ENCODE measurements around the gene USP21. TPM values are rescaled to one million over a fixed set of nuclear protein-coding genes. Genes with fewer than 3 reads are reported as not detected.
A peak's percentile ranks its signal among the peaks of the same experiment; 100 is the strongest.

USP21 gene
- total and polyA plus RNA-seq, 2 of the 13 experiments (the other 11 are each of a cell fraction or from before 2014, with no cell fraction given), result 10.1 to 33.1 TPM

DNA sequence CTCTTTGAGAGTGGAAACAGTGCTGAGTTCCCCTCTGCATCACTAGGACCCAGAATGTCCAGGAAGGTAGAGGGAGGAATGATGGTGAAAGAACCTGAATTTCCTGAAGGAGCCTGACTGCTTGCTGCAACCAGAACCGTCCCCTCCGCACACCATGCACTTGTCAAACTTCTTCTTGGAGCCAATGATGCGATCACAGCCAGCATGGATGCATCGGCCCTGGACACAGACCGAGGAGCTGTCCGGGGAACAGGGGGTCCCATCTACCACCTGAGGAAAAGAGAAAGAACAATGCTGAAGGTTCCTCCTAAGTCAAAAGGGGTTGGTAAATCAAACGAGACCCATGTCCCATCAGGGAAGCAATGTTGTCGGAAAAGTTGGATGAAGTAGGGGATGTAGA lies 32.7 kb downstream of the USP21 start:
- no peak overlapping the region for H3K4me3 ChIP-seq (replicated peaks in 1 of 3; ENCODE audit: insufficient read depth in 1 of 3, low read depth in 2 of 3, low read length in 3 of 3)
- no peak for FAIRE-seq
- no peaks in the 10 kb centered on the region for H3K9me3 ChIP-seq (ENCODE audit: low read length)
- H3K4me1 ChIP-seq (ENCODE audit: insufficient read depth, low read length), result peaks cover 27% of the 10 kb centered on the region
- ChIA-PET POLR2A (no interaction called here), CTCF (ENCODE audit: low intra/inter-chr PET ratio, low total read pairs) (interaction anchor here (0.8 to 1.7 kb wide), 5 partner anchors 18 to 190 kb away, joined by 3 to 15 read pairs (median 7); partner anchors contain the start of gene TOMM40L)
- no peaks in the 10 kb centered on the region; a peak in 1 of 5 replicates for H3K36me3 ChIP-seq (replicated peaks in 1 of 2; ENCODE audit: control insufficient read depth in 1 of 2, insufficient read depth in 2 of 2, low read length in 2 of 2)
- WGBS (ENCODE audit: low lambda C conversion rate), result 52% methylated on average over 8 of the region's 8 CpGs
- in situ Hi-C loops (cut with HindIII; ENCODE audit: extremely low pct_ligation_motif_present, low pct_unique_long_range_greater_than_20kb) (no loop called here), intact Hi-C loops (cut with micrococcal nuclease; ENCODE audit: unreplicated experiment) (loop anchor here (1.0 to 2.0 kb wide), 2 partner anchors 183 to 190 kb away; no protein-coding TSS in a partner anchor)
- H3K9ac ChIP-seq (ENCODE audit: insufficient read depth, low read depth, low read length), result no peak overlapping the region
- no peaks in the 10 kb centered on the region for H3K79me2 ChIP-seq (ENCODE audit: insufficient read depth, low read length)
- ATAC-seq, result no peak
- no peak for DNase-seq (ENCODE audit: low spot score)
- no peaks in the 10 kb centered on the region for H3K27me3 ChIP-seq (ENCODE audit: control insufficient read depth in 1 of 2, insufficient read depth in 2 of 2, low read length in 2 of 2)
- H2AFZ ChIP-seq (ENCODE audit: low read length), result no peak overlapping the region
- H3K4me2 ChIP-seq (ENCODE audit: low read depth, low read length), result no peak overlapping the region
- BruUV-seq (replicated peaks), result no TSS peak
- no peaks in the 10 kb centered on the region for H4K20me1 ChIP-seq (ENCODE audit: insufficient read depth, low read length)
- TF ChIP-seq SKI (IDR thresholded peaks at IDR 0.05; ENCODE audit: partially characterized antibody), result no peak
- TF ChIP-seq, protein P1, sequence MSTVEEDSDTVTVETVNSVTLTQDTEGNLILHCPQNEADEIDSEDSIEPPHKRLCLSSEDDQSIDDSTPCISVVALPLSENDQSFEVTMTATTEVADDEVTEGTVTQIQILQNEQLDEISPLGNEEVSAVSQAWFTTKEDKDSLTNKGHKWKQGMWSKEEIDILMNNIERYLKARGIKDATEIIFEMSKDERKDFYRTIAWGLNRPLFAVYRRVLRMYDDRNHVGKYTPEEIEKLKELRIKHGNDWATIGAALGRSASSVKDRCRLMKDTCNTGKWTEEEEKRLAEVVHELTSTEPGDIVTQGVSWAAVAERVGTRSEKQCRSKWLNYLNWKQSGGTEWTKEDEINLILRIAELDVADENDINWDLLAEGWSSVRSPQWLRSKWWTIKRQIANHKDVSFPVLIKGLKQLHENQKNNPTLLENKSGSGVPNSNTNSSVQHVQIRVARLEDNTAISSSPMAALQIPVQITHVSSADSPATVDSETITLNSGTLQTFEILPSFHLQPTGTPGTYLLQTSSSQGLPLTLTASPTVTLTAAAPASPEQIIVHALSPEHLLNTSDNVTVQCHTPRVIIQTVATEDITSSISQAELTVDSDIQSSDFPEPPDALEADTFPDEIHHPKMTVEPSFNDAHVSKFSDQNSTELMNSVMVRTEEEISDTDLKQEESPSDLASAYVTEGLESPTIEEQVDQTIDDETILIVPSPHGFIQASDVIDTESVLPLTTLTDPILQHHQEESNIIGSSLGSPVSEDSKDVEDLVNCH (CRISPR knock-in tag; IDR thresholded peaks at IDR 0.05), result no peak
- H3K27ac ChIP-seq (ENCODE audit: extremely low read length, insufficient read depth, low read length), result no peak overlapping the region

DNA sequence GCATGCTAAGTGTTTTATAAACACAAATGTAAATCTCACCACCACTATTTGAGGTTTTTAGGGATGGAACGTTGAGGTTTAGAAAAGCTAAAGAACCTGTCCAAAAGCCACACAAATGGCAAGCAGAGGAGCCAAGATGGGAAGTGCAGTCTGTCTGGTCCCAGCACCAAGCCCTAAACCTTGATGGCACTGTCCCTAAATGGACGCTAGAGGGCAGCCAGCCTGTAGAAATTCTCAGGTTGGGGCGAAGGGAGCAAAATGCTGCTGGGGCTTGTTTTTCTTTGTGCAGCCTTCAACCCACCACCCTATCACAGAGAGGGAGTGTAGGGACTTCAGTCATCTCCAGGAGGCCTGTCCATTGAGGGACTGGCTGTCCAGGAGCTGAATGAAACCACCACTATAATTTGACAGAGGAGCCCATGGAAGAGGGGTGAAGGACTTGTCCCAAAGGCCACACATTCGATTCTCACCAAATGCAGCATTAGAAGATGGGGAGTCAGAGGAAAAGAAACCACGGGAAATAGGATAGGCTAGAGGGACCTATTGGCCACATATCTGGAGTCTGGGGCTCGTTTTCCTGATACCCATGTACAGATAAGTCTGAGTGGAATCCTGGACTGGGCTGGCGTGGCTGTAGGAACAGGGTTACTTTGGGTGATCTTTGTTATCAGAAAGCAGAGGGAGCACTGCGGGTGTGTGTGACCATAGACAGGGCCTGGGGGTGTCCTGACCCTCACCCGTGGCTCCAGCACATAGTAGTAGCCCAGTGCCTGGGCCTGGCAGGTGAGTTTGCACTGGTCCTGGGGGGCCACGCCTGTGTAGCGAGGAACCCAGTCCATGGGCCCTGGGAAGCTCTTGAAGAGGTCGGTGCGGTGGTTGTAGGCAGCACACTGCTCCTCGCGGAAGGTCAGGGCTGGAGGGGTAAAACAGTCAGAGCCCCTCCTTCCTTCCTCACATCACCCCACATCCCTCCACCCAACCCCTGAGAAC lies 33.5 kb downstream of the USP21 start:
- 51% methylated on average over 9 of the region's 15 CpGs for WGBS (ENCODE audit: low lambda C conversion rate)
- H3K4me3 ChIP-seq (replicated peaks in 1 of 3; ENCODE audit: insufficient read depth in 1 of 3, low read depth in 2 of 3, low read length in 3 of 3), result no peak overlapping the region
- no TSS peak for BruUV-seq (replicated peaks)
- no peak overlapping the region for H3K27ac ChIP-seq (ENCODE audit: extremely low read length, insufficient read depth, low read length)
- H3K79me2 ChIP-seq (ENCODE audit: insufficient read depth, low read length), result no peaks in the 10 kb centered on the region
- no peaks in the 10 kb centered on the region for H3K27me3 ChIP-seq (ENCODE audit: control insufficient read depth in 1 of 2, insufficient read depth in 2 of 2, low read length in 2 of 2)
- H3K9ac ChIP-seq (ENCODE audit: insufficient read depth, low read depth, low read length), result no peak overlapping the region
- intact Hi-C loops (cut with micrococcal nuclease; ENCODE audit: unreplicated experiment), result loop anchor here (1.0 to 2.0 kb wide), 2 partner anchors 182 to 190 kb away; no protein-coding TSS in a partner anchor
- H3K36me3 ChIP-seq (replicated peaks in 1 of 2; ENCODE audit: control insufficient read depth in 1 of 2, insufficient read depth in 2 of 2, low read length in 2 of 2), result no peaks in the 10 kb centered on the region; a peak in 1 of 5 replicates
- H3K4me2 ChIP-seq (ENCODE audit: low read depth, low read length), result no peak overlapping the region; the same call in 1 of the 2 replicates
- ATAC-seq (peak; percentile 85), DNase-seq (ENCODE audit: low spot score) (peak; percentile 72), FAIRE-seq (peak; percentile 85)
- H4K20me1 ChIP-seq (ENCODE audit: insufficient read depth, low read length), result no peaks in the 10 kb centered on the region
- H3K9me3 ChIP-seq (ENCODE audit: low read length), result no peaks in the 10 kb centered on the region
- CTCF ChIA-PET (ENCODE audit: low intra/inter-chr PET ratio, low total read pairs), result interaction anchor here (0.8 to 1.7 kb wide), 5 partner anchors 17 to 189 kb away, joined by 3 to 15 read pairs (median 7); partner anchors contain the start of gene TOMM40L
- in situ Hi-C loops (cut with HindIII; ENCODE audit: extremely low pct_ligation_motif_present, low pct_unique_long_range_greater_than_20kb), result no loop called here
- H3K4me1 ChIP-seq (ENCODE audit: insufficient read depth, low read length), result peaks cover 30% of the 10 kb centered on the region
- H2AFZ ChIP-seq (ENCODE audit: low read length), result no peak overlapping the region
- POLR2A ChIA-PET, result interaction anchor here (1.1 kb wide), 1 partner anchor 10 kb away, joined by 5 read pairs; the partner anchor contains the start of gene NDUFS2
- TF ChIP-seq ZNF547 (CRISPR knock-in tag; IDR thresholded peaks at IDR 0.05) (peak; percentile 51; the same call in 1 of the 2 replicates), ZNF3 (CRISPR knock-in tag; IDR thresholded peaks at IDR 0.05) (no peak), ZNF24 (IDR thresholded peaks at IDR 0.05) (no peak), PLRG1 (conservative IDR thresholded peaks at IDR 0.05) (no peak), ZNF792 (CRISPR knock-in tag; IDR thresholded peaks at IDR 0.05) (no peak), HOXA7 (CRISPR knock-in tag; IDR thresholded peaks at IDR 0.05) (no peak), ATF1 (CRISPR knock-in tag; IDR thresholded peaks at IDR 0.05) (no peak), HDAC6 (IDR thresholded peaks at IDR 0.05; ENCODE audit: low read depth, low read length) (no peak)
- TF ChIP-seq, protein P2, sequence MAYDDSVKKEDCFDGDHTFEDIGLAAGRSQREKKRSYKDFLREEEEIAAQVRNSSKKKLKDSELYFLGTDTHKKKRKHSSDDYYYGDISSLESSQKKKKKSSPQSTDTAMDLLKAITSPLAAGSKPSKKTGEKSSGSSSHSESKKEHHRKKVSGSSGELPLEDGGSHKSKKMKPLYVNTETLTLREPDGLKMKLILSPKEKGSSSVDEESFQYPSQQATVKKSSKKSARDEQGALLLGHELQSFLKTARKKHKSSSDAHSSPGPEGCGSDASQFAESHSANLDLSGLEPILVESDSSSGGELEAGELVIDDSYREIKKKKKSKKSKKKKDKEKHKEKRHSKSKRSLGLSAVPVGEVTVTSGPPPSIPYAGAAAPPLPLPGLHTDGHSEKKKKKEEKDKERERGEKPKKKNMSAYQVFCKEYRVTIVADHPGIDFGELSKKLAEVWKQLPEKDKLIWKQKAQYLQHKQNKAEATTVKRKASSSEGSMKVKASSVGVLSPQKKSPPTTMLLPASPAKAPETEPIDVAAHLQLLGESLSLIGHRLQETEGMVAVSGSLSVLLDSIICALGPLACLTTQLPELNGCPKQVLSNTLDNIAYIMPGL (CRISPR knock-in tag; IDR thresholded peaks at IDR 0.05; ENCODE audit: borderline replicate concordance in 1 of 2, low read depth in 1 of 2), result peak; percentile 24 to 29; a peak in 1 of 4 replicates
